ENCODE data around the gene MRGPRG.

GRCh38 chr11:3189886-3190583, 28.6 kb downstream of the MRGPRG start:
- no peak for TF ChIP-seq CTCF (IDR thresholded peaks at IDR 0.05)
- no peak for TF ChIP-seq EP300 (IDR thresholded peaks at IDR 0.05)

Measured in tibial nerve (tissue), 4 donors.